ENCODE results near the gene SPACA6.

Gene SPACA6

GRCh38 chr19:51693819-51694218, 689 bp downstream of the SPACA6 start:
- no peaks in the 10 kb centered on the region for H3K9me2 ChIP-seq (replicated peaks; ENCODE audit: low read depth, low read length)
- H3K9ac ChIP-seq (ENCODE audit: low read depth, low read length, poor library complexity, severe bottlenecking), result no peak overlapping the region
- H3K36me3 ChIP-seq (ENCODE audit: insufficient read depth, low read length), result peaks cover 10% of the 10 kb centered on the region; the same call in 1 of the 2 replicates
- H3F3A ChIP-seq (ENCODE audit: low read depth), result no peaks in the 10 kb centered on the region
- peaks cover 22% of the 10 kb centered on the region for H3K4me1 ChIP-seq (ENCODE audit: insufficient read depth, low read length, poor library complexity, severe bottlenecking)
- H3K27me3 ChIP-seq (ENCODE audit: insufficient read depth, low read length, poor library complexity, severe bottlenecking), result no peaks in the 10 kb centered on the region
- TF ChIP-seq CTCF (conservative IDR thresholded peaks at IDR 0.05; ENCODE audit: low read length) (no peak), EZH2phosphoT487 (IDR thresholded peaks at IDR 0.05; ENCODE audit: borderline replicate concordance) (no peak)
- peaks cover 41% of the 10 kb centered on the region for H3K79me2 ChIP-seq (ENCODE audit: insufficient read depth, low read length)
- no peak overlapping the region for H2AFZ ChIP-seq (ENCODE audit: low read length)
- no peak overlapping the region for H3K4me3 ChIP-seq (ENCODE audit: low read length, poor library complexity, severe bottlenecking)
- no peaks in the 10 kb centered on the region for H3K9me3 ChIP-seq (ENCODE audit: insufficient read depth, low read depth, low read length)
- H3K4me2 ChIP-seq (ENCODE audit: low read depth, low read length, poor library complexity, severe bottlenecking), result peak overlapping the region; percentile 87
- peaks cover 29% of the 10 kb centered on the region for H4K20me1 ChIP-seq (ENCODE audit: insufficient read depth, low read length, poor library complexity, severe bottlenecking)

GRCh38 chr19:51694318-51695085, 1.4 kb downstream of the SPACA6 start:
- H3K79me2 ChIP-seq (ENCODE audit: insufficient read depth, low read length), result peaks cover 41% of the 10 kb centered on the region
- no peaks in the 10 kb centered on the region for H3K9me2 ChIP-seq (replicated peaks; ENCODE audit: low read depth, low read length)
- H3K4me3 ChIP-seq (ENCODE audit: low read length, poor library complexity, severe bottlenecking), result no peak overlapping the region
- no peaks in the 10 kb centered on the region for H3K9me3 ChIP-seq (ENCODE audit: insufficient read depth, low read depth, low read length)
- peaks cover 10% of the 10 kb centered on the region; the same call in 1 of the 2 replicates for H3K36me3 ChIP-seq (ENCODE audit: insufficient read depth, low read length)
- H3K4me1 ChIP-seq (ENCODE audit: insufficient read depth, low read length, poor library complexity, severe bottlenecking), result peaks cover 22% of the 10 kb centered on the region
- H3K9ac ChIP-seq (ENCODE audit: low read depth, low read length, poor library complexity, severe bottlenecking), result no peak overlapping the region
- no peak overlapping the region for H3K4me2 ChIP-seq (ENCODE audit: low read depth, low read length, poor library complexity, severe bottlenecking)
- no peak overlapping the region for H2AFZ ChIP-seq (ENCODE audit: low read length)
- no peaks in the 10 kb centered on the region for H3K27me3 ChIP-seq (ENCODE audit: insufficient read depth, low read length, poor library complexity, severe bottlenecking)
- no peaks in the 10 kb centered on the region for H3F3A ChIP-seq (ENCODE audit: low read depth)
- TF ChIP-seq EZH2phosphoT487 (IDR thresholded peaks at IDR 0.05; ENCODE audit: borderline replicate concordance), result no peak
- TF ChIP-seq CTCF (conservative IDR thresholded peaks at IDR 0.05; ENCODE audit: low read length), result no peak
- peaks cover 29% of the 10 kb centered on the region for H4K20me1 ChIP-seq (ENCODE audit: insufficient read depth, low read length, poor library complexity, severe bottlenecking)

- no peaks in the 10 kb centered on the region for H3F3A ChIP-seq (ENCODE audit: low read depth)
- H3K9ac ChIP-seq (ENCODE audit: low read depth, low read length, poor library complexity, severe bottlenecking), result no peak overlapping the region
- H2AFZ ChIP-seq (ENCODE audit: low read length), result no peak overlapping the region
- no peaks in the 10 kb centered on the region for H3K9me3 ChIP-seq (ENCODE audit: insufficient read depth, low read depth, low read length)
- peaks cover 35% of the 10 kb centered on the region for H3K79me2 ChIP-seq (ENCODE audit: insufficient read depth, low read length)
- peaks cover 27% of the 10 kb centered on the region for H4K20me1 ChIP-seq (ENCODE audit: insufficient read depth, low read length, poor library complexity, severe bottlenecking)
- no peak overlapping the region for H3K4me3 ChIP-seq (ENCODE audit: low read length, poor library complexity, severe bottlenecking)
- H3K4me2 ChIP-seq (ENCODE audit: low read depth, low read length, poor library complexity, severe bottlenecking), result no peak overlapping the region
- no peaks in the 10 kb centered on the region for H3K27me3 ChIP-seq (ENCODE audit: insufficient read depth, low read length, poor library complexity, severe bottlenecking)
- H3K36me3 ChIP-seq (ENCODE audit: insufficient read depth, low read length), result peaks cover 10% of the 10 kb centered on the region; the same call in 1 of the 2 replicates
- H3K9me2 ChIP-seq (replicated peaks; ENCODE audit: low read depth, low read length), result no peaks in the 10 kb centered on the region
- TF ChIP-seq CTCF (conservative IDR thresholded peaks at IDR 0.05; ENCODE audit: low read length) (no peak), EZH2phosphoT487 (IDR thresholded peaks at IDR 0.05; ENCODE audit: borderline replicate concordance) (no peak)
- peaks cover 20% of the 10 kb centered on the region for H3K4me1 ChIP-seq (ENCODE audit: insufficient read depth, low read length, poor library complexity, severe bottlenecking)
Measured at GRCh38 chr19:51695088-51695487, 2.0 kb downstream of the SPACA6 start.
